K562 (cell line): Measurements from ENCODE around the gene MTO1. TPM values are rescaled to one million over a fixed set of nuclear protein-coding genes. Genes with fewer than 3 reads are reported as not detected.

Experiments
- ATAC-seq: fragments of 200-7000 bp; cut with Tn5 transposase; 3 replicates; pipeline ENCODE4 v1.9.1; 2020; ENCODE audit warnings: moderate library complexity
- BruUV-seq: library from RNA; stranded (reverse); fragments of 400-500 nt; replicated peaks from 2 replicates; lab custom pipeline; 2021; lab: Mats Ljungman, UMichigan
- CTCF ChIA-PET: fragments of 300-600 bp; formaldehyde crosslinking; extraction: SDS; loops from one replicate; lab custom pipeline; 2021; ENCODE audit warnings: low intra/inter-chr PET ratio; lab: Yijun Ruan, JAX
- POLR2A ChIA-PET: fragments of 300-600, 350-650 bp; sonication (Branson Sonifier 250); formaldehyde crosslinking; extraction: SDS; loops from one replicate; lab custom pipeline; 2021; ENCODE audit warnings: antibody characterized with exemption, inconsistent platforms; lab: Yijun Ruan, JAX
- DNase-seq, 4 experiments: peaks; one replicate each; pipeline versions ENCODE4 v3.0.0 to v3.0.0-alpha.2; 2011 to 2018; ENCODE audit warnings: low spot score in 3 of 4, mixed read lengths in 3 of 4; ENCODE audit errors: extremely low read depth in 1 of 4
- FAIRE-seq: peaks from 2 replicates; lab custom pipeline; 2011; peaks lifted over from hg19 to GRCh38; lab: Jason Lieb, UNC
- H2AFZ ChIP-seq: 2 replicates; pipeline ENCODE4 v1.6.0; 2011; ENCODE audit warnings: low read depth, low read length, control low read depth, inconsistent platforms
- H3K27ac ChIP-seq: fragments of 200-600 bp; 3 replicates; pipeline ENCODE4 v1.8.0; 2011; ENCODE audit warnings: low read depth, mild to moderate bottlenecking, control low read depth, inconsistent platforms, low read length, moderate library complexity, mixed read lengths; ENCODE audit errors: extremely low read depth
- H3K27me3 ChIP-seq, 2 experiments: fragments of 300-600 bp in 1 of 2; 2 replicates in 1 of 2; 3 replicates in 1 of 2; pipeline versions ENCODE4 v1.6.0 to v1.8.0; 2011; ENCODE audit warnings: inconsistent platforms in 2 of 2, low read length in 2 of 2, mild to moderate bottlenecking in 1 of 2, mixed read lengths in 1 of 2, moderate library complexity in 1 of 2; ENCODE audit not compliant: control insufficient read depth in 2 of 2, insufficient read depth in 2 of 2
- H3K36me3 ChIP-seq: fragments of 300-600 bp; 3 replicates; pipeline ENCODE4 v1.8.0; 2011; ENCODE audit warnings: mild to moderate bottlenecking, low read length, inconsistent platforms; ENCODE audit not compliant: control insufficient read depth, insufficient read depth
- H3K4me1 ChIP-seq, 2 experiments: fragments of 200-600 bp in 1 of 2; replicated peaks in 1 of 2; 2 replicates in 1 of 2; 3 replicates in 1 of 2; pipeline versions ENCODE4 v1.5.1 to v1.8.0; 2011; ENCODE audit warnings: inconsistent platforms in 2 of 2, low read length in 2 of 2, mild to moderate bottlenecking in 1 of 2, mixed read lengths in 1 of 2, moderate library complexity in 1 of 2; ENCODE audit not compliant: control insufficient read depth in 2 of 2, insufficient read depth in 2 of 2
- H3K4me2 ChIP-seq: 2 replicates; pipeline ENCODE4 v1.6.1; 2011; ENCODE audit warnings: low read length, control low read depth, inconsistent platforms, mixed read lengths; ENCODE audit not compliant: insufficient read depth
- H3K4me3 ChIP-seq: fragments of 200-600 bp; sonication (generic), shearing (Covaris generic); 2 replicates; pipeline ENCODE4 v1.5.1; 2016; ENCODE audit warnings: control low read depth, inconsistent platforms
- H3K79me2 ChIP-seq: fragments of 200-600 bp; 3 replicates; pipeline ENCODE4 v1.8.0; 2011; ENCODE audit warnings: low read length, inconsistent platforms; ENCODE audit not compliant: control insufficient read depth, insufficient read depth
- H3K9ac ChIP-seq, 2 experiments: 2 replicates each; pipeline versions ENCODE4 v1.6.0 to v1.6.1; 2011; ENCODE audit warnings: low read depth in 2 of 2, low read length in 2 of 2, control low read depth in 1 of 2, inconsistent platforms in 1 of 2, mild to moderate bottlenecking in 1 of 2, mixed read lengths in 1 of 2; ENCODE audit not compliant: insufficient read depth in 1 of 2
- H3K9me1 ChIP-seq: one replicate; pipeline ENCODE4 v1.6.0; 2011; ENCODE audit warnings: inconsistent platforms, mild to moderate bottlenecking, low read length, moderate library complexity; ENCODE audit not compliant: control insufficient read depth, insufficient read depth
- H3K9me3 ChIP-seq: replicated peaks from 2 replicates; pipeline ENCODE4 v1.5.1; 2011; ENCODE audit warnings: low read depth, low read length, inconsistent platforms; ENCODE audit not compliant: control insufficient read depth, insufficient read depth
- H4K20me1 ChIP-seq: replicated peaks from 2 replicates; pipeline ENCODE4 v1.6.1; 2011; ENCODE audit warnings: low read length, inconsistent platforms, mixed read lengths; ENCODE audit not compliant: control insufficient read depth, insufficient read depth
- BHLHE40 ChIP-seq: IDR thresholded peaks from 2 replicates; pipeline ENCODE4 v1.6.1; 2011; ENCODE audit warnings: low read length, improper control_type of control experiment
- CBFA2T2 ChIP-seq: fragments of 450-650 bp; conservative IDR thresholded peaks from 2 replicates; pipeline ENCODE4 v1.6.1; 2017; ENCODE audit warnings: mild to moderate bottlenecking
- CBX1 ChIP-seq: sonication (generic); IDR thresholded peaks from 2 replicates; pipeline ENCODE4 v1.6.1; 2016; ENCODE audit warnings: antibody characterized with exemption, low read depth, mild to moderate bottlenecking
- HOXB6 ChIP-seq: fragments of 250-450 bp; sonication (Bioruptor Pico); IDR thresholded peaks from 2 replicates; pipeline ENCODE4 v1.5.1; 2022; ENCODE audit warnings: mild to moderate bottlenecking, borderline replicate concordance
- KDM1A ChIP-seq, 2 experiments: fragments of 450-650 bp; IDR thresholded peaks; 2 replicates each; pipeline ENCODE4 v1.6.1; 2016; ENCODE audit warnings: mild to moderate bottlenecking in 2 of 2
- L3MBTL2 ChIP-seq: fragments of 450-650 bp; IDR thresholded peaks from 2 replicates; pipeline ENCODE4 v1.6.1; 2016; ENCODE audit warnings: mild to moderate bottlenecking, moderate library complexity
- MEIS2 ChIP-seq: fragments of 450-650 bp; IDR thresholded peaks from 2 replicates; pipeline ENCODE4 v1.6.1; 2014; ENCODE audit warnings: mild to moderate bottlenecking; ENCODE audit not compliant: partially characterized antibody
- MXI1 ChIP-seq: IDR thresholded peaks from 2 replicates; pipeline ENCODE4 v1.6.1; 2011; ENCODE audit warnings: low read depth, mild to moderate bottlenecking, improper control_type of control experiment, low read length
- NCOR1 ChIP-seq: fragments of 450-650 bp; IDR thresholded peaks from 2 replicates; pipeline ENCODE4 v1.6.1; 2016; ENCODE audit warnings: mild to moderate bottlenecking, moderate library complexity
- NFIX ChIP-seq: fragments of 250-450 bp; sonication (Bioruptor Pico); IDR thresholded peaks from 2 replicates; pipeline ENCODE4 v1.4.0; 2020; ENCODE audit warnings: low read depth, mild to moderate bottlenecking, moderate library complexity
- NR4A1 ChIP-seq, 2 experiments: fragments of 250-450 bp in 1 of 2; fragments of 450-650 bp in 1 of 2; sonication (Bioruptor Pico) in 1 of 2; IDR thresholded peaks; 2 replicates each; pipeline versions ENCODE4 v1.4.0 to v1.6.1; 2016 to 2020; ENCODE audit warnings: mild to moderate bottlenecking in 2 of 2, missing compliant biosample characterization in 1 of 2, missing genetic modification characterization in 1 of 2, moderate library complexity in 1 of 2
- PML ChIP-seq: IDR thresholded peaks from 2 replicates; pipeline ENCODE4 v1.6.1; 2012; ENCODE audit warnings: low read length, inconsistent platforms
- POLR2AphosphoS5 ChIP-seq: IDR thresholded peaks from 2 replicates; pipeline ENCODE4 v1.6.1; 2011; ENCODE audit warnings: mild to moderate bottlenecking, low read depth, low read length, moderate library complexity; ENCODE audit not compliant: control insufficient read depth, insufficient read depth
- RCOR1 ChIP-seq, 2 experiments: IDR thresholded peaks; 2 replicates each; pipeline ENCODE4 v1.6.1; 2012; ENCODE audit warnings: low read depth in 2 of 2, low read length in 2 of 2, borderline replicate concordance in 1 of 2, improper control_type of control experiment in 1 of 2
- TRIM24 ChIP-seq, 2 experiments: fragments of 450-650 bp; IDR thresholded peaks; 2 replicates each; pipeline ENCODE4 v1.6.1; 2016
- ZNF766 ChIP-seq: fragments of 200-800 bp; sonication (Bioruptor generic); conservative IDR thresholded peaks from 2 replicates; pipeline ENCODE4 v1.6.1; 2016; ENCODE audit warnings: missing genetic modification characterization, missing compliant biosample characterization
- WGBS: fragments of 100-300 bp; shearing (Covaris generic); methylation state at CpG from one replicate; pipeline ENCODE4 v1.1.6; 2016; ENCODE audit warnings: low coverage, mixed read lengths; ENCODE audit not compliant: insufficient coverage; ENCODE audit errors: missing lambda C conversion rate; 5-methylcytosine and 5-hydroxymethylcytosine counted together
- in situ Hi-C: fragments of 300-500 bp; cut with MboI; formaldehyde crosslinking; loops from 4 replicates; pipeline ENCODE4 v1.15.0; 2018; ENCODE audit warnings: inconsistent platforms, mixed read lengths
- intact Hi-C: fragments of 100-400 bp; cut with micrococcal nuclease; formaldehyde crosslinking; loops from 2 replicates; pipeline ENCODE4 v1.14.2; 2022
- polyA plus RNA-seq, 8 experiments: library from polyadenylated mRNA; depleted of rRNA in 4 of 8; stranded (reverse) in 5 of 8; unstranded in 3 of 8; fragments of >200 nt; fragmentation: Nextera tagmentation in 2 of 8; fragmentation: Illumina TruSeq in 1 of 8; extraction: Ambion mirVana in 2 of 8; extraction: Trizol in 1 of 8; gene quantifications; 2 replicates each; pipeline versions ENCODE4 v1.2.1 to v1.2.3, GENCODE V29; 2011 to 2014; ENCODE audit warnings: inconsistent platforms in 1 of 8, missing spikeins in 1 of 8
- total RNA-seq, 7 experiments: library from RNA; depleted of rRNA in 6 of 7; stranded (reverse); fragments of >200 nt in 6 of 7; fragmentation: Illumina TruSeq in 2 of 7; extraction: Trizol in 2 of 7; gene quantifications; 2 replicates each; pipeline versions ENCODE4 v1.2.1 to v1.2.3, GENCODE V29; 2011 to 2021; ENCODE audit warnings: low replicate concordance in 1 of 7
- TF ChIP-seq, protein P1 (sequence below): conservative IDR thresholded peaks from 2 replicates; pipeline ENCODE4 v1.6.1; 2011; ENCODE audit warnings: low read depth, mild to moderate bottlenecking, low read length; ENCODE audit not compliant: control insufficient read depth
- TF ChIP-seq, protein P2 (sequence below): fragments of 450-650 bp; IDR thresholded peaks from 2 replicates; pipeline ENCODE4 v1.6.1; 2014; ENCODE audit warnings: low read depth, mild to moderate bottlenecking, moderate library complexity, borderline replicate concordance

Gene MTO1
- total and polyA plus RNA-seq, 9 of the 15 experiments (the other 6 are each of a cell fraction or from before 2014, with no cell fraction given), result 33.4 to 62.3 (median 50.6) TPM

DNA sequence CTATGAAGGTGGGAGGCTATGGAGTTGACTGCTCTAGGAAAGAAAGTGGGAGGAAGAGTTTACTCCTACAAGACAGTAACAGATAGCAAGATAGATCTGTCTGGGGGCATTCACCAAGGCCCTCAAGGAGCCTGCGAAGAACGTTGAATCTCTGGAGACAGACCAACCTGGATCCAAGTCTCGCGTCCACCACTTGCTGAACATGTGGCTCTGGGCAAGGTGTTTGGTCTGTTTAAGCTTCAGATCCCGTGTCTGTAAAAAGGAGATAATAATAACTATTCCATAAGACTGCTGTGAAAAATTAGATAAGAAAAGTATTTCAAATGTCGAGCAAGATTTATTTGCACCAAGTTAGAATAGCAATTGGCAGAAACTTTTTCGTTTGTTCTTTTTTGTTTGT lies 67.4 kb downstream of the MTO1 start:
- Histone ChIP-seq H3K9me1 (no peaks in the 10 kb centered on the region), H4K20me1 (no peaks in the 10 kb centered on the region), H3K4me3 (no peak overlapping the region), H3K9ac (no peak overlapping the region), H3K36me3 (no peaks in the 10 kb centered on the region), H3K4me2 (0 out of 2 replicates have a peak overlapping the region, but pooled peaks have one; percentile 26), H2AFZ (no peak overlapping the region), H3K9me3 (no peaks in the 10 kb centered on the region), H3K27ac (no peak overlapping the region), H3K27me3 (no peaks in the 10 kb centered on the region), H3K79me2 (peaks cover 3% of the 10 kb centered on the region; the same call in 1 of the 3 replicates), H3K4me1 (peaks cover 4 to 5% of the 10 kb centered on the region in 2 experiments; a peak in 3 of 5 replicates)
- ATAC-seq, result peak; percentile 92
- 1% methylated on average over 7 of the region's 7 CpGs for WGBS
- ChIA-PET POLR2A (interaction anchor here (0.8 to 6.8 kb wide), 2 partner anchors 8 to 19 kb away, joined by 3 to 52 read pairs; partner anchors contain the start of gene EEF1A1), CTCF (no interaction called here)
- no TSS peak for BruUV-seq
- in situ Hi-C loops, result no loop called here
- intact Hi-C loops, result loop anchor here (10.0 kb wide), 1 partner anchor 1756 kb away; the partner anchor contains the start of gene TMEM30A
- peak; percentile 83 for FAIRE-seq
- peak; percentile 51 to 86 (median 66) for DNase-seq
- TF ChIP-seq MXI1 (0 out of 2 replicates have a peak, but pooled peaks have one; percentile 33), POLR2AphosphoS5 (peak; percentile 95), RCOR1 (IDR thresholded peaks at IDR 0.05; ENCODE audit: borderline replicate concordance in 1 of 2, low read depth in 2 of 2, low read length in 2 of 2) (peak; percentile 63 to 83; a peak in 3 of 4 replicates), NCOR1 (peak; percentile 92), NR4A1 (CRISPR knock-in tag; IDR thresholded peaks at IDR 0.05) (no peak), NR4A1 (tag; IDR thresholded peaks at IDR 0.05) (no peak), ZNF766 (CRISPR knock-in tag) (0 out of 2 replicates have a peak, but pooled peaks have one; percentile 50), MEIS2 (peak; percentile 93), KDM1A (IDR thresholded peaks at IDR 0.05) (peak; percentile 78 to 86), NFIX (CRISPR knock-in tag) (no peak), PML (peak; percentile 96), L3MBTL2 (peak; percentile 82), TRIM24 (IDR thresholded peaks at IDR 0.05) (peak; percentile 83 to 88), CBX1 (no peak), BHLHE40 (peak; percentile 55; the same call in 1 of the 2 replicates), CBFA2T2 (peak; percentile 95), HOXB6 (CRISPR knock-in tag) (no peak)
- TF ChIP-seq, protein P1, sequence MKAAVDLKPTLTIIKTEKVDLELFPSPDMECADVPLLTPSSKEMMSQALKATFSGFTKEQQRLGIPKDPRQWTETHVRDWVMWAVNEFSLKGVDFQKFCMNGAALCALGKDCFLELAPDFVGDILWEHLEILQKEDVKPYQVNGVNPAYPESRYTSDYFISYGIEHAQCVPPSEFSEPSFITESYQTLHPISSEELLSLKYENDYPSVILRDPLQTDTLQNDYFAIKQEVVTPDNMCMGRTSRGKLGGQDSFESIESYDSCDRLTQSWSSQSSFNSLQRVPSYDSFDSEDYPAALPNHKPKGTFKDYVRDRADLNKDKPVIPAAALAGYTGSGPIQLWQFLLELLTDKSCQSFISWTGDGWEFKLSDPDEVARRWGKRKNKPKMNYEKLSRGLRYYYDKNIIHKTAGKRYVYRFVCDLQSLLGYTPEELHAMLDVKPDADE, result no peak
- TF ChIP-seq, protein P2, sequence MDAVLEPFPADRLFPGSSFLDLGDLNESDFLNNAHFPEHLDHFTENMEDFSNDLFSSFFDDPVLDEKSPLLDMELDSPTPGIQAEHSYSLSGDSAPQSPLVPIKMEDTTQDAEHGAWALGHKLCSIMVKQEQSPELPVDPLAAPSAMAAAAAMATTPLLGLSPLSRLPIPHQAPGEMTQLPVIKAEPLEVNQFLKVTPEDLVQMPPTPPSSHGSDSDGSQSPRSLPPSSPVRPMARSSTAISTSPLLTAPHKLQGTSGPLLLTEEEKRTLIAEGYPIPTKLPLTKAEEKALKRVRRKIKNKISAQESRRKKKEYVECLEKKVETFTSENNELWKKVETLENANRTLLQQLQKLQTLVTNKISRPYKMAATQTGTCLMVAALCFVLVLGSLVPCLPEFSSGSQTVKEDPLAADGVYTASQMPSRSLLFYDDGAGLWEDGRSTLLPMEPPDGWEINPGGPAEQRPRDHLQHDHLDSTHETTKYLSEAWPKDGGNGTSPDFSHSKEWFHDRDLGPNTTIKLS, result 0 out of 2 replicates have a peak, but pooled peaks have one; percentile 32
